Mesothelial cell of epicardium (in vitro differentiated cells): Measurements from ENCODE around the gene IL17C. TPM values are rescaled to one million over a fixed set of nuclear protein-coding genes. Genes with fewer than 3 reads are reported as not detected.
"Not testable (repeated sequence)": the region's sequence is repeated elsewhere in the genome, so short reads cannot be mapped to it uniquely, and the experiment has no call there.

ENCODE experiments used
- DNase-seq, 2 experiments: peaks; one replicate each; pipeline ENCODE4 v3.0.0; 2021; ENCODE audit warnings: low spot score in 2 of 2; ENCODE audit not compliant: unreplicated experiment in 2 of 2
- H3K27ac Mint-ChIP-seq: 2 replicates; pipeline ENCODE4 v1.8.0; 2021; ENCODE audit warnings: mixed read lengths
- H3K27me3 Mint-ChIP-seq: 2 replicates; pipeline ENCODE4 v1.8.0; 2021; ENCODE audit warnings: low read depth, mixed read lengths
- H3K36me3 Mint-ChIP-seq: 2 replicates; pipeline ENCODE4 v1.8.0; 2021; ENCODE audit warnings: mixed read lengths
- H3K4me1 Mint-ChIP-seq: 2 replicates; pipeline ENCODE4 v1.8.0; 2021; ENCODE audit warnings: mixed read lengths
- H3K4me3 Mint-ChIP-seq: 2 replicates; pipeline ENCODE4 v1.8.0; 2021; ENCODE audit warnings: mild to moderate bottlenecking, moderate library complexity, mixed read lengths
- H3K9me3 Mint-ChIP-seq: 2 replicates; pipeline ENCODE4 v1.8.0; 2021; ENCODE audit warnings: mixed read lengths
- total RNA-seq: library from RNA; stranded (reverse); gene quantifications from 3 replicates; pipeline ENCODE4 v1.2.1, GENCODE V29; 2021
- TF ChIP-seq, protein P1 (sequence below): fragments of 200-600 bp; sonication (generic); IDR thresholded peaks from one replicate; pipeline ENCODE4 v1.5.0; 2021; ENCODE audit warnings: antibody characterized with exemption; ENCODE audit not compliant: unreplicated experiment

IL17C gene
- total RNA-seq, 1 donor from 2014 or later: not detected

DNA sequence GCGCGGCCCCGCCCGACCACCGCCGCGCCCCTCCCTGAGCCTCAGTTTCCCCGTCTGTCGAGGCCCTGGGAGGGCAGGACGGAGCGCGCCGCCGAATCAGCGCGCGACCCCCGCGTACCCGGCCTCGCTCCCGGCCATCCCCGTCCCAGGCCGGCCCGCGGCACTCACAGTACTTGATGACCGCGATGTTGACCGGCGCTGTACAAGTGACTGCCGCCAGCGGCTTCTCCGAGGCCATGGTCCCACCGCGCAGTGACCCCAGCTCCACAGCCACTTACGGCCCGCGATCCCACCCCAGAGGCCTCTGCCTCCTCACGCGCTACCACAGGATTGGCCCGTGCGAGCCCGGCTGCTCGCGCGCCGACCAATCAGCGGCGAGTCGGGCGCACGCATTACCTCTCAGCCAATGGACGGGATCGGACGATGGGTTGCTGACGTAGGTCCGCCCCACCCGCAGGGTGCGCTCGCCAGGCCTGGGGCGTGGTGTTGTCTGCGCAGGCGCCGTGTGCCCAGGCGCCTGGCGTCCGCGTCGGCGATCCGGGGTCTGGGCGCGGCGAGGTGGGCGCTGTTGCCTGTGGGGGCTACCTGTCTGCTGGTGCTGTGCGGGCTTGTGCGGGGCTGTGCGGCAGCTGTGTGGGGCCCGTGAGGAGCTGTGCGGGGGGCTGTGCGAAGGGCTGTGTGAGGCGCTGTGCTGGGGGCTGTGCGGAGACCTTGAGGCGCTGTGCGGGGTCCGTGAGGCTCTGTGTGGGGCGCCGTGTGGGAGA, 24.7 kb downstream of the IL17C start, which contains the start of gene MVD:
Gene MVD (minus strand): TSS at position 249 of the 764 bp plus-strand sequence. CDS start 11 bp downstream, at position 238.
- no peaks in the 10 kb centered on the region for H3K27me3 Mint-ChIP-seq
- H3K4me3 Mint-ChIP-seq: peak within 1 kb of the TSS; percentile 85
- TF ChIP-seq, protein P1, sequence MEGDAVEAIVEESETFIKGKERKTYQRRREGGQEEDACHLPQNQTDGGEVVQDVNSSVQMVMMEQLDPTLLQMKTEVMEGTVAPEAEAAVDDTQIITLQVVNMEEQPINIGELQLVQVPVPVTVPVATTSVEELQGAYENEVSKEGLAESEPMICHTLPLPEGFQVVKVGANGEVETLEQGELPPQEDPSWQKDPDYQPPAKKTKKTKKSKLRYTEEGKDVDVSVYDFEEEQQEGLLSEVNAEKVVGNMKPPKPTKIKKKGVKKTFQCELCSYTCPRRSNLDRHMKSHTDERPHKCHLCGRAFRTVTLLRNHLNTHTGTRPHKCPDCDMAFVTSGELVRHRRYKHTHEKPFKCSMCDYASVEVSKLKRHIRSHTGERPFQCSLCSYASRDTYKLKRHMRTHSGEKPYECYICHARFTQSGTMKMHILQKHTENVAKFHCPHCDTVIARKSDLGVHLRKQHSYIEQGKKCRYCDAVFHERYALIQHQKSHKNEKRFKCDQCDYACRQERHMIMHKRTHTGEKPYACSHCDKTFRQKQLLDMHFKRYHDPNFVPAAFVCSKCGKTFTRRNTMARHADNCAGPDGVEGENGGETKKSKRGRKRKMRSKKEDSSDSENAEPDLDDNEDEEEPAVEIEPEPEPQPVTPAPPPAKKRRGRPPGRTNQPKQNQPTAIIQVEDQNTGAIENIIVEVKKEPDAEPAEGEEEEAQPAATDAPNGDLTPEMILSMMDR: no peak
- peaks cover 17% of the 10 kb centered on the region for H3K4me1 Mint-ChIP-seq
- H3K36me3 Mint-ChIP-seq: peaks cover 4% of the 10 kb centered on the region
- H3K27ac Mint-ChIP-seq: peak within 1 kb of the TSS; percentile 96
- H3K9me3 Mint-ChIP-seq: no peaks in the 10 kb centered on the region
- DNase-seq: peak; percentile 94 to 96

DNA sequence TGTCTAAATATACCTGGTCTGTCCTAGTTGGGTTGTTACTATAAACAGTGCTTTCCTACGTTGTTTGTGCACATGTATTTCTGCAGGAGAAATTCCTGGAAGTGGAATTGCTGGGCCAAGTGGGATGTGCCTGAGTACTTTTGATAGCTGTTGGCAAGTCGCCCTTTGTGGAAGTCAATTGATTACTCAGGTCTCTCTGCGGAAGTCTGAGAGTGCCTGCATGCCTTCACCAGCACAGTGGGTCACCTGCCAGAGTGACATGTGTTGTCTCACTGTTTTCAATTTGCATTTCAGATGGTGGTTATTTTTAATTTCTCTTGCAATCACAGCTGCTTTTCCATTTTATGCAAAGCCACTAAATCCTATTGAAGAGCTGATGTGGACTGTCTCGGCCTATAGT, 26.8 kb downstream of the IL17C start:
- Mint-ChIP-seq H3K36me3 (peaks cover 4% of the 10 kb centered on the region), H3K4me1 (peaks cover 17% of the 10 kb centered on the region), H3K9me3 (no peaks in the 10 kb centered on the region), H3K27me3 (no peaks in the 10 kb centered on the region), H3K4me3 (peak overlapping the region; percentile 44), H3K27ac (no peak overlapping the region)
- TF ChIP-seq, protein P1: no peak
- DNase-seq: no peak

DNA sequence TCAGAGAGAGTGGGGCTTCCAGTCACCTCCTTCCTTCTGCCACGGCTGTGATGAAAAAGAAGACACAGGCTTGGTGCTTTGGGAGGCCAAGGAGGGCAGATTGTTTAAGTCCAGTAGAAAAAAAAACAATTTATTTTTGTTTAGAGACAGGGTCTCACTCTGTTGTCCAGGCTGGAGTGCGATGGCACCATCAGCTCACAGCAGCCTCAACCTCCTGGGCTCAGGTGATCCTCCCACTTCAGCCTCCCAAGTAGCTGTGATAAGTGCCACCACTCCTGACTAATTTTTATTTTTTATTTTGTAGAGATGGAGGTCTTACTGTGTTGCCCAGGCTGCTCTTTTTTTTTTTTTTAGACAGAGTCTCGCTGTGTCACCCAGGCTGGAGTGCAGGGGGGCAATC, 27.2 kb downstream of the IL17C start:
- no peaks in the 10 kb centered on the region for H3K9me3 Mint-ChIP-seq
- DNase-seq: no peak
- TF ChIP-seq, protein P1: no peak
- H3K4me3 Mint-ChIP-seq: no peak overlapping the region
- no peak overlapping the region for H3K27ac Mint-ChIP-seq
- H3K4me1 Mint-ChIP-seq: peaks cover 17% of the 10 kb centered on the region
- peaks cover 4% of the 10 kb centered on the region for H3K36me3 Mint-ChIP-seq
- H3K27me3 Mint-ChIP-seq: no peaks in the 10 kb centered on the region

DNA sequence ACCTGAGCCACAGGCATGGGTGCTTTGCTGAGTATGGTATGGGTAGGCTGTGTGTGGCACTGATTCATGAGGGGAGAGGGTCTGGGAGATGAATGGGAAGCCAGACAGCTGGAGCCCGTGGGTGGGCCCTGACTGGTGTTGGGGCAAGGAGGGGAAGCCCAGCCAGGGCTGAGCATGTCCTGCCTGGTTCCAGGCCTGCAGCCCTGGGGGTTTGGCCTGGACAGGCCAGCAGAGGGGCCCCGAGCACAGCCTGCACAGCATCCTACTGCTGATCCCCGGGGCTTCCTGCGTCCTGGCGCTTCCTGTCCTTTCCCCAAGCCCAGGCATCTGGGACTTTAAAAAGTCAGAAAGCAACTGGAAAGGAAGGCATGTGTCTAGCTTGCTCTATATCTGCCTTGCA, 29.1 kb downstream of the IL17C start:
- TF ChIP-seq, protein P1: no peak
- peak overlapping the region; percentile 64 for H3K27ac Mint-ChIP-seq

DNA sequence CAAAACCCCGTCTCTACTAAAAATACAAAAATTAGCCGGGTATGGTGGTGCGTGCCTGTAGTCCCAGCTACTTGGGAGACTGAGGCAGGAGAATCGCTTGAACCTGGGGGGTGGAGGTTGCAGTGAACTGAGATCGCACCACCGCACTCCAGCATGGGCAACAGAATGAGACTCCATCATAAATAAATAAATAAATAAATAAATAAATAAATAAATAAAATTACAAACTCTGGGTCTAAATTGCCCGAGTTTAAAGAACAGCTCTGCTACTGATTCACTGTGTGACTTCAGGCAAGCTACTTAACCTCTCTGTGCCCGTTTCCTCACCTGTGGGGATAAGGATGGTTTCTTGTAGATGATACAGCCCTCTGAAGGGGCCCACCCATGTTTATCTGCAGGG, 31.1 kb downstream of the IL17C start:
- H3K36me3 Mint-ChIP-seq, H3K27me3 Mint-ChIP-seq: not testable (repeated sequence)

More for the DNA sequence above, 29.1 kb downstream of the IL17C start:
- Mint-ChIP-seq H3K9me3 (no peaks in the 10 kb centered on the region), H3K36me3 (peaks cover 4% of the 10 kb centered on the region), H3K27me3 (no peaks in the 10 kb centered on the region), H3K4me3 (no peak overlapping the region), H3K4me1 (peaks cover 7% of the 10 kb centered on the region)
- no peak for DNase-seq

DNA sequence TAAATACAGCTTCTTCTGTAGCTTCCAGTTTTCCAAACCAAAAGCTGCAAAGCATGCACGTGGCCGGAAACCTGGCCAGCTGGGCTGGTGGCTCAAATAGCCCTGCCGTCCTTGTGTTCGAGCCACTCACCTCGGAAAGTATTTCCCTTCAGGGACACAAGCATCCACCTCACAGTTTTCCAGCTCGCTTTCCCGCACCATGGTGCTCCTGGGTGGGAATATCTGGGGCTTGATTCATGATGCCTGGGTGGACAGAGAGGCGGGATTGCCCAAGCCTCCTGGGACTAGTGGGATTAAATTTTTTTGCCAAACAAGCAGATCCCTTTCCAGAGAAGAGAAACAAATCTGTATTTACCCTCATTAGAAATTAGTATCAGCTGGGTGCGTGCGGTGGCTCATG, 31.6 kb downstream of the IL17C start:
- Mint-ChIP-seq H3K27me3 (no peaks in the 10 kb centered on the region), H3K36me3 (peaks cover 4% of the 10 kb centered on the region), H3K27ac (no peak overlapping the region), H3K4me3 (no peak overlapping the region), H3K9me3 (no peaks in the 10 kb centered on the region), H3K4me1 (peaks cover 2% of the 10 kb centered on the region)
- DNase-seq: no peak
- TF ChIP-seq, protein P1: no peak

More for the DNA sequence above, 31.1 kb downstream of the IL17C start:
- H3K27ac Mint-ChIP-seq, DNase-seq, H3K4me1 Mint-ChIP-seq, H3K4me3 Mint-ChIP-seq, H3K9me3 Mint-ChIP-seq: not testable (repeated sequence)
